Activated naive CD4-positive, alpha-beta T cell treated with anti-CD3 and anti-CD28 coated beads, Interleukin-2, amount 10 ng/mL, durations not matched to agents 7 days and 5 days (primary cell): Measurements from ENCODE around the gene ULK4.

Source experiments
- CTCF ChIA-PET: fragments of 350-600 bp; sonication (Branson Sonifier 250); formaldehyde crosslinking; loops from one replicate; lab custom pipeline; 2021; ENCODE audit warnings: antibody characterized with exemption; lab: Charles Lee
- DNase-seq: peaks from one replicate; pipeline ENCODE4 v3.0.0-alpha.2; 2020
- H3K27ac Mint-ChIP-seq: one replicate; pipeline ENCODE4 v1.8.0; 2021; ENCODE audit warnings: mild to moderate bottlenecking, moderate library complexity, mixed read lengths
- H3K27me3 Mint-ChIP-seq: one replicate; pipeline ENCODE4 v1.8.0; 2021; ENCODE audit warnings: mild to moderate bottlenecking, mixed read lengths
- H3K36me3 Mint-ChIP-seq: one replicate; pipeline ENCODE4 v1.8.0; 2021; ENCODE audit warnings: mixed read lengths
- H3K4me1 Mint-ChIP-seq: one replicate; pipeline ENCODE4 v1.8.0; 2021; ENCODE audit warnings: mixed read lengths
- H3K4me3 Mint-ChIP-seq: one replicate; pipeline ENCODE4 v1.8.0; 2021; ENCODE audit warnings: mild to moderate bottlenecking, moderate library complexity, mixed read lengths
- H3K9me3 Mint-ChIP-seq: one replicate; pipeline ENCODE4 v1.8.0; 2021; ENCODE audit warnings: mixed read lengths

Gene ULK4

GRCh38 chr3:41961751-41962679 is at the start of gene ULK4:
Gene ULK4, minus strand, starts transcription at chr3:41962103. Its CDS starts 7,344 bp downstream, at chr3:41954759.
- DNase-seq: peak; percentile 97
- peak within 1 kb of the TSS; percentile 92 for H3K27ac Mint-ChIP-seq
- peak within 1 kb of the TSS; percentile 97 for H3K4me3 Mint-ChIP-seq
- CTCF ChIA-PET: no interaction called here
- no peaks in the 10 kb centered on the region for H3K36me3 Mint-ChIP-seq
- peaks cover 26% of the 10 kb centered on the region for H3K4me1 Mint-ChIP-seq
- H3K27me3 Mint-ChIP-seq: no peaks in the 10 kb centered on the region
- H3K9me3 Mint-ChIP-seq: no peaks in the 10 kb centered on the region

- CTCF ChIA-PET: interaction anchor here (0.8 to 0.9 kb wide), 2 partner anchors 12 to 98 kb away, joined by 3 to 5 read pairs; no protein-coding TSS in a partner anchor
- H3K36me3 Mint-ChIP-seq: peaks cover 6% of the 10 kb centered on the region
- DNase-seq: no peak
- H3K27ac Mint-ChIP-seq: no peak overlapping the region
- peaks cover 6% of the 10 kb centered on the region for H3K27me3 Mint-ChIP-seq
- H3K4me3 Mint-ChIP-seq: no peak overlapping the region
- no peaks in the 10 kb centered on the region for H3K9me3 Mint-ChIP-seq
- peaks cover 24% of the 10 kb centered on the region for H3K4me1 Mint-ChIP-seq
Observed at GRCh38 chr3:42010530-42010929, 48.6 kb upstream of the ULK4 start.

DNA sequence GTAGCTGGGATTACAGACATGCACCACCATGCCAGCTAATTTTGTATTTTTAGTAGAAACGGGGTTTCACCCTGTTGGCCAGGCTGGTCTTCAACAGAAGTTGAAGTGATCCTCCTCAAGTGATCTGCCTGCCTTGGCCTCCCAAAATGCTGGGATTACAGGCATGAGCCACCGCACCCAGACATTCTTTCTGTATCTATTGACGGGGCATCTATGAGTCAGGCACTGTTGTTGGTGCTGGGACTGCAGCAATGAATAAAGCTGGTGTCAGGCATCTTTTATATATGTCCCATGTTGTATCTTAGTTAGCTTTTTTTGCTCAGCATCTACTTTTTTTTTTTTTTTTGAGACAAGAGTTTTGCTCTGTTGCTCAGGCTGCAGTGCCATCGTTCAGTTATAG is 47.6 kb upstream of the ULK4 start:
- Mint-ChIP-seq H3K9me3 (no peaks in the 10 kb centered on the region), H3K4me1 (peaks cover 13% of the 10 kb centered on the region)
- CTCF ChIA-PET: no interaction called here

GRCh38 chr3:42007785-42008184 is 45.9 kb upstream of the ULK4 start:
- CTCF ChIA-PET: no interaction called here
- peaks cover 5% of the 10 kb centered on the region for H3K4me1 Mint-ChIP-seq

More for the DNA sequence above, 47.6 kb upstream of the ULK4 start:
- H3K4me3 Mint-ChIP-seq: no peak overlapping the region
- peaks cover 2% of the 10 kb centered on the region for H3K36me3 Mint-ChIP-seq
- DNase-seq: no peak
- H3K27ac Mint-ChIP-seq: no peak overlapping the region
- H3K27me3 Mint-ChIP-seq: peaks cover 6% of the 10 kb centered on the region

DNA sequence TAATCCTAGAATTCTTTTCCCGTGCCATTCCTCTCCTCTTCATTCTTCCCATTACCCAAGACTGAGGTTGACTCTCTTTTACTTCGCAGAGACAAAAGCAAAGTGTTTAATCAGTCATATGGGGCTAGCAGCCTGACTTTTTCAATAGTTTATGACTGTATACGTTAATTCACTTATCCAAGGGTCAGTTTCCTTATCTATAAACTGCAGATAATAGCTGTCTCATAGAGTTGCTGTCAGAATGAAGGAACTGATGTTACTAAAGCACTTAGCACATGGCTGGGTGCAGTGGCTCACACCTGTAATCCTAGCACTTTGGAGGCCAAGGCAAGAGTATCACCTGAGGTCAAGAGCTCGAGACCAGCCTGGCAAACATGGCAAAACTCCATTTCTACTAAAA is 43.5 kb upstream of the ULK4 start:
- Mint-ChIP-seq H3K4me1 (peaks cover 3% of the 10 kb centered on the region), H3K4me3 (no peak overlapping the region), H3K9me3 (no peaks in the 10 kb centered on the region), H3K27me3 (peaks cover 16% of the 10 kb centered on the region), H3K27ac (no peak overlapping the region), H3K36me3 (no peaks in the 10 kb centered on the region)
- CTCF ChIA-PET: no interaction called here
- no peak for DNase-seq

More at GRCh38 chr3:42007785-42008184, 45.9 kb upstream of the ULK4 start:
- no peaks in the 10 kb centered on the region for H3K9me3 Mint-ChIP-seq
- no peaks in the 10 kb centered on the region for H3K36me3 Mint-ChIP-seq
- H3K27ac Mint-ChIP-seq: no peak overlapping the region
- H3K27me3 Mint-ChIP-seq: peaks cover 2% of the 10 kb centered on the region
- no peak overlapping the region for H3K4me3 Mint-ChIP-seq
- DNase-seq: no peak

DNA sequence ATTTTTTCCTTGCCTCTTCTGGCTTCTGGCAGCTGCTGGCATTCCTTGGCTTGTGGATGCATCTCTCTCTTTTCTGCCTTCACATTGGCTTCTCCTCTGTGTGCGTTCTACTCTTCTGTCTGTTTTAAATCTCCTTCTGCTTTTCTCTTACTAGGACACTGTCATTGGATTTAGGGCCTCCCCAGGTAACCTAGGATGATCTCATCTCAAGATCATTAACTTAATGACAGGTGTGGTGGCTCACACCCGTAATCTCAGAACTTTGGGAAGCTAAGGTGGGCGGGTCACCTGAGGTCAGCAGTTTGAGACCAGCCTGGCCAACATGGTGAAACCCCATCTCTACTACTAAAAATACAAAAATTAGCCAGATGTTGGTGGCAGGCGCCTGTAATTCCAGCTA is 40.9 kb upstream of the ULK4 start:
- Mint-ChIP-seq H3K4me1 (peaks cover 3% of the 10 kb centered on the region), H3K4me3 (no peak overlapping the region), H3K36me3 (no peaks in the 10 kb centered on the region), H3K27ac (no peak overlapping the region), H3K9me3 (no peaks in the 10 kb centered on the region), H3K27me3 (peaks cover 20% of the 10 kb centered on the region)
- DNase-seq: no peak
- CTCF ChIA-PET: no interaction called here

- H3K27me3 Mint-ChIP-seq: peaks cover 20% of the 10 kb centered on the region
- no peak overlapping the region for H3K27ac Mint-ChIP-seq
- no peaks in the 10 kb centered on the region for H3K9me3 Mint-ChIP-seq
- CTCF ChIA-PET: no interaction called here
- peaks cover 3% of the 10 kb centered on the region for H3K4me1 Mint-ChIP-seq
- DNase-seq: no peak
- H3K4me3 Mint-ChIP-seq: no peak overlapping the region
- H3K36me3 Mint-ChIP-seq: no peaks in the 10 kb centered on the region
Observed at GRCh38 chr3:42001777-42002176, 39.9 kb upstream of the ULK4 start.

DNA sequence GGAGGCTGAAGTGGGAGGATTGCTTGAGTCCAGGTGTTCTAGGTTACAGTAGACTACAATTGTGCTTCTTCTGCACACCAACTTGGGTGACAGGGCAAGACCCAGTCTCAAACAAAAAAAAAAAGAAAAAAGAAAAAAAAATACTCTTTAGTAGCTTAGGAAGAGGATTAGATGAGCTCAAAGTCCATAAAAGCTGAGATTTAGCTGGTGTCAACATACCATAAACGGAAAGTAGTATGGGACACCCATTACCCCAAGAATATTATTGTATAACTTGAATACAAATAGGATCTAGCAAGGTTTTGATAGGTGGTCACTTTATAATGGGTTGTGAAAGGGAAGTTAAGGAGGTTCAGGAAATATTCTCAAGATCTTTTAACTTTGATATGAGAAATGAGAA is 38.0 kb upstream of the ULK4 start:
- H3K36me3 Mint-ChIP-seq: no peaks in the 10 kb centered on the region
- CTCF ChIA-PET: interaction anchor here (1.0 kb wide), 1 partner anchor 99 kb away, joined by 4 read pairs; no protein-coding TSS in a partner anchor
- peaks cover 3% of the 10 kb centered on the region for H3K4me1 Mint-ChIP-seq
- no peaks in the 10 kb centered on the region for H3K9me3 Mint-ChIP-seq
- DNase-seq: no peak
- no peak overlapping the region for H3K4me3 Mint-ChIP-seq
- no peak overlapping the region for H3K27ac Mint-ChIP-seq
- H3K27me3 Mint-ChIP-seq: peaks cover 20% of the 10 kb centered on the region

DNA sequence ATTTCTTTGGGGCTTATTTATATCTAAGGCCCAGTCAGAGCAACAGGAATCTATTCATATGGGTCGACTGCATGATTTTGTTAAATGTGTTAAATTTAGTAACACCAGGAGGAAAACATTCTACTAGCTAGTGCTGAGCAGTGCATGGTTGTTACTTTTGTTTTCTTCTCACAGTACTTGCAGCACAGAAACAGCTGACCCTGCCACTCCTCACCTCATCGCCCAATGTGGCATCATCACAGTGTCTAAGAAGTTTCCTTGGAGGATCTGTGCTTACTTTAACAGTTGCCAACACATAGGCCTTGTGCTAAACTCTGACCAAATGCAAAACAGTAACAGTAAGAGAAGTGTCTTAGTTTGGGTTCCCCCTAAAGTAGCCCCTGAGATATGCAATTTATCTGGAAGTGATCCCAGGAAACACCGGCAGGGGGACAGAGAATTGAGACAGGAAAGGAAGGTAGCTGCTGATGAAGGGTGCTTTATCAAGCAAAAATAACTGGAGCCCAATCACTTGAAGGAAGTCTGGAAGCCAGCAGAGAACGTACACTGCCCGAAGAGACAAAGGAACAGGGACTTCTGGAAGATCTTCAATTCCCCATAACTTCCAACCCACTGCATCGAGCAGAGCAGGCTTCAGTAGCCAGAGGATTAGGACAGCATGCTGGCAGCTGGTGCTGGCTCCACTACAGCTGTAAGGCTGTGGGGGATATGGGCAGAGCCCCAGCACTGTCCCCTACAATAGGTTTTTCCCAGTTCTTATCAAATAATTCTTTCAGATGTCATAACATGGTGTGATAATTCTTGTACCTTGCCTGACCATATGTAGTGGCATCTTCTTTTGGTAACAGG is 36.0 kb upstream of the ULK4 start:
- Mint-ChIP-seq H3K9me3 (no peaks in the 10 kb centered on the region), H3K4me1 (peaks cover 3% of the 10 kb centered on the region), H3K36me3 (no peaks in the 10 kb centered on the region), H3K4me3 (no peak overlapping the region), H3K27me3 (peaks cover 20% of the 10 kb centered on the region), H3K27ac (no peak overlapping the region)
- CTCF ChIA-PET: interaction anchor here (0.7 to 1.8 kb wide), 4 partner anchors 11 to 104 kb away, joined by 3 to 10 read pairs (median 4); no protein-coding TSS in a partner anchor
- DNase-seq: no peak

DNA sequence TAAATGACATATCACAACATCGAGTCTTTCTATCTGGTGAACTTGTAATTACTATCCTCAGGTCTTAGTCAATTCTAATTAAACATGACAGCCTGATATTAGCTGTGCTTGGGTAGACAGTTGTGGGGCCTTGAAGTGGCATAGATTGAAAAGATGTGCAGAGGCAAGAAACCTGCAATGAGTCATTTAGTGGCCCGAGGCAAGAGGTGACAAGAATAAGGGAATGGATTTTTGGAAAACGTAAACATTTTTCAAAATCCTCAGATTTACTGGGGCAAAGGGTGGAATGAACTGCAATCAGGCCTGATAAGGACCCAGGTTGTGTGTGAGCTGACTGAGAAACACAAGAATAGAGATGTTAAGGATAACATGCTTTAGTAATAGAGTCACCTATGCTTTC is 29.5 kb upstream of the ULK4 start:
- Mint-ChIP-seq H3K36me3 (no peaks in the 10 kb centered on the region), H3K27me3 (peaks cover 5% of the 10 kb centered on the region), H3K4me3 (no peak overlapping the region), H3K27ac (no peak overlapping the region), H3K9me3 (no peaks in the 10 kb centered on the region), H3K4me1 (no peaks in the 10 kb centered on the region)
- no peak for DNase-seq
- CTCF ChIA-PET: no interaction called here

GRCh38 chr3:41989518-41989917 is 27.6 kb upstream of the ULK4 start:
- Mint-ChIP-seq H3K36me3 (no peaks in the 10 kb centered on the region), H3K27ac (no peak overlapping the region), H3K9me3 (no peaks in the 10 kb centered on the region), H3K4me3 (no peak overlapping the region), H3K4me1 (no peaks in the 10 kb centered on the region), H3K27me3 (peaks cover 5% of the 10 kb centered on the region)
- CTCF ChIA-PET: no interaction called here
- no peak for DNase-seq

DNA sequence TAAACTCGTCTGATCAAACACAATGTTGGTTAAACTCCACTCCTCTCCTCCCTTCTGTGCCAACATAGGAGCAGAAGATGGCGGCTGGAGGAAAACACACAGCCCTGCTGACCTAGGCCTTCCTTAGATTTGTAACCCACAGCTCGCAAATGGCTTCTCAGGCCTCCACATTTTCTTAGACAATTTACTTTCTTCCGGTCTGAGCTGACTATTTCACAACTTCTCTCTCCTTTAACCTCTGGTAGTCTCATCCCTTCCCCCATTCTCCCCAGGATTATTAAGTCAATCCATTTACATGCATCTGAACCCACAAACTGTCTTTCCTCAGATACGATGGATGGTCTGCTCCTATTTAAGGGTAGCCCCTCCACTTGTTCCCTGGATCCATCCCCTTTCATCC is 25.7 kb upstream of the ULK4 start:
- CTCF ChIA-PET: no interaction called here
- H3K4me3 Mint-ChIP-seq: no peak overlapping the region
- no peaks in the 10 kb centered on the region for H3K9me3 Mint-ChIP-seq
- H3K36me3 Mint-ChIP-seq: no peaks in the 10 kb centered on the region
- H3K4me1 Mint-ChIP-seq: no peaks in the 10 kb centered on the region
- no peak overlapping the region for H3K27ac Mint-ChIP-seq
- peaks cover 5% of the 10 kb centered on the region for H3K27me3 Mint-ChIP-seq
- no peak for DNase-seq

DNA sequence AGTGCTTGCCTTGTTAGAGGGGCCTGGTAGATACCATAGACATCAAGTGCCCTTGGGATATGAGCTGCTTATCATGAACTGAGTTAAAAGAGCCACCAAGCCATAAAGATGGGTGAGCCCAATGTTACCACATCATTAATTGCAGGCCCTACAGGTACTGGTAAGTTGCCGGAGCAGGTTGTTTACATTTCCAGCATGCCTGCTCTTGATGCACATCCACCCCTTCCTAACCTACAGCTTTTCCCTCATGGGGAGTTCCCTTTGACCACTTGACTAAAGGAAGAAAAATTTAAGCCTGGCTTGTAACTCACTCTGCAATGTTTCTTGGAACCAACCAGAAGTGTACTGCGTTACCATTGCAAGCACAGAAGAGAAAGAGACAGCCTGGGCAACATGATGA is 24.7 kb upstream of the ULK4 start:
- Mint-ChIP-seq H3K4me1 (no peaks in the 10 kb centered on the region), H3K9me3 (no peaks in the 10 kb centered on the region), H3K27ac (no peak overlapping the region), H3K36me3 (no peaks in the 10 kb centered on the region), H3K27me3 (peaks cover 5% of the 10 kb centered on the region), H3K4me3 (no peak overlapping the region)
- CTCF ChIA-PET: no interaction called here
- no peak for DNase-seq

- H3K9me3 Mint-ChIP-seq: no peaks in the 10 kb centered on the region
- CTCF ChIA-PET: no interaction called here
- no peaks in the 10 kb centered on the region for H3K36me3 Mint-ChIP-seq
- no peaks in the 10 kb centered on the region for H3K4me1 Mint-ChIP-seq
- no peak overlapping the region for H3K27ac Mint-ChIP-seq
- H3K27me3 Mint-ChIP-seq: peaks cover 5% of the 10 kb centered on the region
- no peak overlapping the region for H3K4me3 Mint-ChIP-seq
- DNase-seq: no peak
Observed at GRCh38 chr3:41985018-41985417, 23.1 kb upstream of the ULK4 start.
